K562 (cell line): Measurements from ENCODE around the gene WWTR1. TPM values are rescaled to one million over a fixed set of nuclear protein-coding genes. Genes with fewer than 3 reads are reported as not detected.

ENCODE experiments used
- ATAC-seq: fragments of 200-7000 bp; cut with Tn5 transposase; 3 replicates; pipeline ENCODE4 v1.9.1; 2020; ENCODE audit warnings: moderate library complexity
- BruUV-seq: library from RNA; stranded (reverse); fragments of 400-500 nt; replicated peaks from 2 replicates; lab custom pipeline; 2021; lab: Mats Ljungman, UMichigan
- CTCF ChIA-PET: fragments of 300-600 bp; formaldehyde crosslinking; extraction: SDS; loops from one replicate; lab custom pipeline; 2021; ENCODE audit warnings: low intra/inter-chr PET ratio; lab: Yijun Ruan, JAX
- POLR2A ChIA-PET: fragments of 300-600, 350-650 bp; sonication (Branson Sonifier 250); formaldehyde crosslinking; extraction: SDS; loops from one replicate; lab custom pipeline; 2021; ENCODE audit warnings: antibody characterized with exemption, inconsistent platforms; lab: Yijun Ruan, JAX
- DNase-seq, 4 experiments: peaks; one replicate each; pipeline versions ENCODE4 v3.0.0 to v3.0.0-alpha.2; 2011 to 2018; ENCODE audit warnings: low spot score in 3 of 4, mixed read lengths in 3 of 4; ENCODE audit errors: extremely low read depth in 1 of 4
- FAIRE-seq: peaks from 2 replicates; lab custom pipeline; 2011; peaks lifted over from hg19 to GRCh38; lab: Jason Lieb, UNC
- H2AFZ ChIP-seq: 2 replicates; pipeline ENCODE4 v1.6.0; 2011; ENCODE audit warnings: low read depth, low read length, control low read depth, inconsistent platforms
- H3K27ac ChIP-seq: fragments of 200-600 bp; 3 replicates; pipeline ENCODE4 v1.8.0; 2011; ENCODE audit warnings: low read depth, mild to moderate bottlenecking, control low read depth, inconsistent platforms, low read length, moderate library complexity, mixed read lengths; ENCODE audit errors: extremely low read depth
- H3K27me3 ChIP-seq, 2 experiments: fragments of 300-600 bp in 1 of 2; 2 replicates in 1 of 2; 3 replicates in 1 of 2; pipeline versions ENCODE4 v1.6.0 to v1.8.0; 2011; ENCODE audit warnings: inconsistent platforms in 2 of 2, low read length in 2 of 2, mild to moderate bottlenecking in 1 of 2, mixed read lengths in 1 of 2, moderate library complexity in 1 of 2; ENCODE audit not compliant: control insufficient read depth in 2 of 2, insufficient read depth in 2 of 2
- H3K36me3 ChIP-seq: fragments of 300-600 bp; 3 replicates; pipeline ENCODE4 v1.8.0; 2011; ENCODE audit warnings: mild to moderate bottlenecking, low read length, inconsistent platforms; ENCODE audit not compliant: control insufficient read depth, insufficient read depth
- H3K4me1 ChIP-seq, 2 experiments: fragments of 200-600 bp in 1 of 2; replicated peaks in 1 of 2; 2 replicates in 1 of 2; 3 replicates in 1 of 2; pipeline versions ENCODE4 v1.5.1 to v1.8.0; 2011; ENCODE audit warnings: inconsistent platforms in 2 of 2, low read length in 2 of 2, mild to moderate bottlenecking in 1 of 2, mixed read lengths in 1 of 2, moderate library complexity in 1 of 2; ENCODE audit not compliant: control insufficient read depth in 2 of 2, insufficient read depth in 2 of 2
- H3K4me2 ChIP-seq: 2 replicates; pipeline ENCODE4 v1.6.1; 2011; ENCODE audit warnings: low read length, control low read depth, inconsistent platforms, mixed read lengths; ENCODE audit not compliant: insufficient read depth
- H3K4me3 ChIP-seq: fragments of 200-600 bp; sonication (generic), shearing (Covaris generic); 2 replicates; pipeline ENCODE4 v1.5.1; 2016; ENCODE audit warnings: control low read depth, inconsistent platforms
- H3K79me2 ChIP-seq: fragments of 200-600 bp; 3 replicates; pipeline ENCODE4 v1.8.0; 2011; ENCODE audit warnings: low read length, inconsistent platforms; ENCODE audit not compliant: control insufficient read depth, insufficient read depth
- H3K9ac ChIP-seq, 2 experiments: 2 replicates each; pipeline versions ENCODE4 v1.6.0 to v1.6.1; 2011; ENCODE audit warnings: low read depth in 2 of 2, low read length in 2 of 2, control low read depth in 1 of 2, inconsistent platforms in 1 of 2, mild to moderate bottlenecking in 1 of 2, mixed read lengths in 1 of 2; ENCODE audit not compliant: insufficient read depth in 1 of 2
- H3K9me1 ChIP-seq: one replicate; pipeline ENCODE4 v1.6.0; 2011; ENCODE audit warnings: inconsistent platforms, mild to moderate bottlenecking, low read length, moderate library complexity; ENCODE audit not compliant: control insufficient read depth, insufficient read depth
- H3K9me3 ChIP-seq: replicated peaks from 2 replicates; pipeline ENCODE4 v1.5.1; 2011; ENCODE audit warnings: low read depth, low read length, inconsistent platforms; ENCODE audit not compliant: control insufficient read depth, insufficient read depth
- H4K20me1 ChIP-seq: replicated peaks from 2 replicates; pipeline ENCODE4 v1.6.1; 2011; ENCODE audit warnings: low read length, inconsistent platforms, mixed read lengths; ENCODE audit not compliant: control insufficient read depth, insufficient read depth
- ARID1B ChIP-seq: fragments of 450-650 bp; IDR thresholded peaks from 2 replicates; pipeline ENCODE4 v1.6.1; 2016; ENCODE audit warnings: antibody characterized with exemption, mild to moderate bottlenecking, inconsistent platforms
- FIP1L1 ChIP-seq: fragments of 200-400 bp; formaldehyde crosslinking; IDR thresholded peaks from 2 replicates; pipeline ENCODE4 v1.6.1; 2018; ENCODE audit warnings: mild to moderate bottlenecking, low read depth, low read length; ENCODE audit not compliant: poor library complexity, severe bottlenecking
- NCOA2 ChIP-seq, 2 experiments: fragments of 450-650 bp; IDR thresholded peaks; 2 replicates each; pipeline ENCODE4 v1.6.1; 2018; ENCODE audit warnings: mild to moderate bottlenecking in 2 of 2, moderate library complexity in 1 of 2; ENCODE audit not compliant: partially characterized antibody in 2 of 2
- NFE2L1 ChIP-seq: fragments of 450-650 bp; IDR thresholded peaks from 2 replicates; pipeline ENCODE4 v1.6.1; 2016; ENCODE audit warnings: missing genetic modification characterization, low read depth, mild to moderate bottlenecking, missing compliant biosample characterization, moderate library complexity, borderline replicate concordance
- RBM34 ChIP-seq: fragments of 200-400 bp; formaldehyde crosslinking; IDR thresholded peaks from 2 replicates; pipeline ENCODE4 v1.6.1; 2018; ENCODE audit warnings: low read length, borderline replicate concordance; ENCODE audit not compliant: insufficient read depth
- RNF2 ChIP-seq: sonication (generic); IDR thresholded peaks from 2 replicates; pipeline ENCODE4 v1.6.1; 2016
- SMAD4 ChIP-seq: fragments of 250-450 bp; sonication (Bioruptor Pico); conservative IDR thresholded peaks from 2 replicates; pipeline ENCODE4 v1.8.0; 2021; ENCODE audit warnings: inconsistent platforms, mild to moderate bottlenecking, moderate library complexity
- TGIF2 ChIP-seq: sonication (generic); formaldehyde crosslinking; IDR thresholded peaks from 2 replicates; pipeline ENCODE4 v1.8.1; 2022; ENCODE audit warnings: mild to moderate bottlenecking, missing genetic modification reagents, moderate library complexity
- U2AF1 ChIP-seq: fragments of 200-400 bp; formaldehyde crosslinking; optimal IDR thresholded peaks from 2 replicates; pipeline ENCODE3; 2017; ENCODE audit warnings: mild to moderate bottlenecking, low read depth, low read length, moderate library complexity
- ZNF41 ChIP-seq: fragments of 250-450 bp; sonication (Bioruptor Pico); conservative IDR thresholded peaks from 2 replicates; pipeline ENCODE4 v1.4.0; 2020; ENCODE audit warnings: mild to moderate bottlenecking
- ZNF778 ChIP-seq: fragments of 450-650 bp; formaldehyde crosslinking; IDR thresholded peaks from 2 replicates; pipeline ENCODE4 v1.4.0; 2020; ENCODE audit warnings: mild to moderate bottlenecking, moderate library complexity
- ZNF79 ChIP-seq: fragments of 250-450 bp; sonication (Bioruptor Pico); IDR thresholded peaks from 2 replicates; pipeline ENCODE4 v1.4.0; 2020; ENCODE audit warnings: low read depth, mild to moderate bottlenecking, moderate library complexity
- WGBS: fragments of 100-300 bp; shearing (Covaris generic); methylation state at CpG from one replicate; pipeline ENCODE4 v1.1.6; 2016; ENCODE audit warnings: low coverage, mixed read lengths; ENCODE audit not compliant: insufficient coverage; ENCODE audit errors: missing lambda C conversion rate; 5-methylcytosine and 5-hydroxymethylcytosine counted together
- in situ Hi-C: fragments of 300-500 bp; cut with MboI; formaldehyde crosslinking; loops from 4 replicates; pipeline ENCODE4 v1.15.0; 2018; ENCODE audit warnings: inconsistent platforms, mixed read lengths
- intact Hi-C: fragments of 100-400 bp; cut with micrococcal nuclease; formaldehyde crosslinking; loops from 2 replicates; pipeline ENCODE4 v1.14.2; 2022
- polyA plus RNA-seq, 8 experiments: library from polyadenylated mRNA; depleted of rRNA in 4 of 8; stranded (reverse) in 5 of 8; unstranded in 3 of 8; fragments of >200 nt; fragmentation: Nextera tagmentation in 2 of 8; fragmentation: Illumina TruSeq in 1 of 8; extraction: Ambion mirVana in 2 of 8; extraction: Trizol in 1 of 8; gene quantifications; 2 replicates each; pipeline versions ENCODE4 v1.2.1 to v1.2.3, GENCODE V29; 2011 to 2014; ENCODE audit warnings: inconsistent platforms in 1 of 8, missing spikeins in 1 of 8
- total RNA-seq, 7 experiments: library from RNA; depleted of rRNA in 6 of 7; stranded (reverse); fragments of >200 nt in 6 of 7; fragmentation: Illumina TruSeq in 2 of 7; extraction: Trizol in 2 of 7; gene quantifications; 2 replicates each; pipeline versions ENCODE4 v1.2.1 to v1.2.3, GENCODE V29; 2011 to 2021; ENCODE audit warnings: low replicate concordance in 1 of 7
- TF ChIP-seq, protein P1 (sequence below): fragments of 250-450 bp; sonication (Bioruptor Pico); IDR thresholded peaks from 2 replicates; pipeline ENCODE4 v1.5.0; 2021

WWTR1 gene
- total and polyA plus RNA-seq, 9 of the 15 experiments (the other 6 are each of a cell fraction or from before 2014, with no cell fraction given), result 0.04 to 1.5 (median 0.60) TPM

DNA sequence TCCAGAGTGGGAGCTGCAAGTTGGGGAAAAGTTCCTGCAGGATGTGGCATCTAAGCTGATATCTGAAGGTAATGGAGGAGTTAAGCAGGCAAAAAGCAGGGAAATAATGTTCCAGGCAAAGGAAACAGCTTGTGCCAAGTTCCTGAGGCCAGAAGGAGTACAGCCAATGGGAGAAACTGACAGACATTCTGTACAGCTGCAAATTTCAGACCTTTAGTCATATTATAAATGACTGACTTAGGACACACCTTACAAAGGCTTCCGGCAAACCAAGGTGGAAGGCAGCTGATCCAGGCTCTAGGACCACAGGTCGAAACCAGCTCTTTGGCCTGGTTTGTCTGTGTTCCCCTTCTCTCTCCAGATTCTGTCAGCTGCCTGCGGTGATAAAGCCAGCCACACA lies 9.3 kb downstream of the WWTR1 start:
- BruUV-seq, result no TSS peak
- FAIRE-seq, result no peak
- H3K79me2 ChIP-seq, result no peaks in the 10 kb centered on the region
- H3K36me3 ChIP-seq, result no peaks in the 10 kb centered on the region
- 34% methylated on average over 3 of the region's 3 CpGs for WGBS
- no peak for ATAC-seq
- H3K27me3 ChIP-seq, result no peaks in the 10 kb centered on the region
- TF ChIP-seq U2AF1, result no peak
- TF ChIP-seq NCOA2 (IDR thresholded peaks at IDR 0.05; ENCODE audit: partially characterized antibody in 2 of 2), result no peak
- no peak for TF ChIP-seq RBM34
- TF ChIP-seq NFE2L1 (tag), result no peak
- TF ChIP-seq, protein P1, sequence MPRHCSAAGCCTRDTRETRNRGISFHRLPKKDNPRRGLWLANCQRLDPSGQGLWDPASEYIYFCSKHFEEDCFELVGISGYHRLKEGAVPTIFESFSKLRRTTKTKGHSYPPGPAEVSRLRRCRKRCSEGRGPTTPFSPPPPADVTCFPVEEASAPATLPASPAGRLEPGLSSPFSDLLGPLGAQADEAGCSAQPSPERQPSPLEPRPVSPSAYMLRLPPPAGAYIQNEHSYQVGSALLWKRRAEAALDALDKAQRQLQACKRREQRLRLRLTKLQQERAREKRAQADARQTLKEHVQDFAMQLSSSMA, result no peak
- no peak for TF ChIP-seq ZNF778 (CRISPR knock-in tag)
- no peak for TF ChIP-seq SMAD4
- no peak for TF ChIP-seq RNF2
- TF ChIP-seq ZNF41 (CRISPR knock-in tag), result no peak
- no peak for TF ChIP-seq TGIF2 (CRISPR knock-in tag)
- TF ChIP-seq FIP1L1, result no peak
- TF ChIP-seq ZNF79 (CRISPR knock-in tag), result no peak
- TF ChIP-seq ARID1B, result no peak
- no peaks in the 10 kb centered on the region for H4K20me1 ChIP-seq
- DNase-seq, result no peak
- in situ Hi-C loops (no loop called here), intact Hi-C loops (no loop called here)
- H3K4me2 ChIP-seq, result no peak overlapping the region
- H3K27ac ChIP-seq, result no peak overlapping the region
- no peak overlapping the region for H2AFZ ChIP-seq
- H3K4me3 ChIP-seq, result no peak overlapping the region
- no peaks in the 10 kb centered on the region for H3K9me1 ChIP-seq
- no peaks in the 10 kb centered on the region for H3K9me3 ChIP-seq
- POLR2A ChIA-PET, result interaction anchor here (1.5 kb wide), 1 partner anchor 21 kb away, joined by 3 read pairs; no protein-coding TSS in a partner anchor
- H3K4me1 ChIP-seq, result peaks cover 0 to 2% of the 10 kb centered on the region in 2 experiments; a peak in 1 of 5 replicates
- no peak overlapping the region for H3K9ac ChIP-seq
- CTCF ChIA-PET, result no interaction called here
